Vagina (tissue), 2 donors: ENCODE measurements around the gene NNMT. TPM values are rescaled to one million over a fixed set of nuclear protein-coding genes. Genes with fewer than 3 reads are reported as not detected.

Experiments
- DNase-seq, 2 donors: peaks; one replicate each; pipeline ENCODE4 v3.0.0-alpha.2; 2017; ENCODE audit errors: extremely low spot score in 2 of 2
- H3K27ac ChIP-seq: fragments of 200-600 bp; sonication (generic); one replicate; pipeline ENCODE4 v1.5.1; 2019
- H3K27me3 ChIP-seq: fragments of 200-600 bp; sonication (generic); one replicate; pipeline ENCODE4 v1.5.1; 2019
- H3K36me3 ChIP-seq, 2 donors: fragments of 200-600 bp; sonication (generic); one replicate each; pipeline ENCODE4 v1.5.1; 2017 to 2019
- H3K4me1 ChIP-seq: fragments of 200-600 bp; sonication (generic); one replicate; pipeline ENCODE4 v1.5.1; 2019
- H3K4me3 ChIP-seq, 2 donors: fragments of 200-600 bp; sonication (generic); 1 replicate in 1 of 2; 2 replicates in 1 of 2; pipeline ENCODE4 v1.5.1; 2016 to 2019
- H3K9me3 ChIP-seq: fragments of 200-600 bp; sonication (generic); one replicate; pipeline ENCODE4 v1.5.1; 2019
- CTCF ChIP-seq, 3 experiments: fragments of 450-650 bp in 2 of 3; fragments of 200-600 bp in 1 of 3; sonication (generic) in 1 of 3; IDR thresholded peaks; one replicate each; pipeline ENCODE4 v1.5.1; 2017 to 2019; ENCODE audit warnings: antibody characterized with exemption in 3 of 3, mild to moderate bottlenecking in 2 of 3, moderate library complexity in 2 of 3
- POLR2A ChIP-seq, 2 donors: fragments of 450-650 bp; IDR thresholded peaks; one replicate each; pipeline ENCODE4 v1.6.1; 2017; ENCODE audit warnings: antibody characterized with exemption in 2 of 2, mild to moderate bottlenecking in 2 of 2, moderate library complexity in 2 of 2
- POLR2AphosphoS5 ChIP-seq, 2 donors: sonication (generic); formaldehyde crosslinking; IDR thresholded peaks; one replicate each; pipeline ENCODE4 v1.9.0; 2017; ENCODE audit warnings: antibody characterized with exemption in 2 of 2, mild to moderate bottlenecking in 2 of 2, low read depth in 1 of 2; ENCODE audit not compliant: insufficient read depth in 1 of 2
- intact Hi-C: fragments of 100-400 bp; cut with DNase I; formaldehyde crosslinking; loops from one replicate; pipeline ENCODE4 v1.15.1; 2023
- total RNA-seq: library from RNA; depleted of rRNA; stranded (reverse); fragments of >200 nt; gene quantifications from one replicate; pipeline ENCODE4 v1.2.3, GENCODE V29; 2016

NNMT gene
- total RNA-seq, 1 donor from 2014 or later = 898 TPM

GRCh38 chr11:114348200-114349191 is 52.3 kb downstream of the NNMT start:
- Histone ChIP-seq H3K4me3 (no peak overlapping the region), H3K27ac (no peak overlapping the region), H3K4me1 (peaks cover 4% of the 10 kb centered on the region), H3K9me3 (no peaks in the 10 kb centered on the region), H3K36me3 (no peaks in the 10 kb centered on the region), H3K27me3 (no peaks in the 10 kb centered on the region)
- no peak for DNase-seq
- peak; percentile 7 to 38 (median 31) for TF ChIP-seq CTCF (IDR thresholded peaks at IDR 0.05)
- no peak for TF ChIP-seq POLR2A (IDR thresholded peaks at IDR 0.05)
- intact Hi-C loops = no loop called here

DNA sequence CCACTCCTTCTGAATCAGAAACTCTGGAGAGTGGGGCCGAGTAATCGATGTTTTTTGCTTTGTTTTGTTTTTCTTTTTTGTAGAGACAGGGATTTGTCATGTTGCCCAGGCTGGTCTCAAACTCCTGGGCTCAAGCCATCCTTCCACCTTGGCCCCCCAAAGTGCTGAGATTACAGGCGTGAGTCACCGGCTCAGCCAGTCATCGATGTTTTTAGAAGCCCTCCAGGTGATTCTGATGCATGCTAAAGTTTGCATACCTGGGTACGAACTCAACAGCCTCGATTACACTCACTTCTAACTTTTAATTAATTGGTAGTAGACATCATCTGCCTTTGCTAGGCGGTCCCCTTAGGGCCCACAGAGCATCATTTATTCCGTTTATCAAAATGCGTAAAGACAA is 53.8 kb downstream of the NNMT start:
- no peak for DNase-seq
- no peak for TF ChIP-seq POLR2A (IDR thresholded peaks at IDR 0.05)
- no peak for TF ChIP-seq CTCF (IDR thresholded peaks at IDR 0.05)
- no peak for TF ChIP-seq POLR2AphosphoS5 (IDR thresholded peaks at IDR 0.05; ENCODE audit: insufficient read depth in 1 of 2, low read depth in 1 of 2)
- no peak overlapping the region for H3K4me3 ChIP-seq
- peaks cover 4% of the 10 kb centered on the region for H3K4me1 ChIP-seq
- H3K27me3 ChIP-seq = no peaks in the 10 kb centered on the region
- no peak overlapping the region for H3K27ac ChIP-seq
- no peaks in the 10 kb centered on the region for H3K9me3 ChIP-seq
- intact Hi-C loops = no loop called here
- no peaks in the 10 kb centered on the region for H3K36me3 ChIP-seq

DNA sequence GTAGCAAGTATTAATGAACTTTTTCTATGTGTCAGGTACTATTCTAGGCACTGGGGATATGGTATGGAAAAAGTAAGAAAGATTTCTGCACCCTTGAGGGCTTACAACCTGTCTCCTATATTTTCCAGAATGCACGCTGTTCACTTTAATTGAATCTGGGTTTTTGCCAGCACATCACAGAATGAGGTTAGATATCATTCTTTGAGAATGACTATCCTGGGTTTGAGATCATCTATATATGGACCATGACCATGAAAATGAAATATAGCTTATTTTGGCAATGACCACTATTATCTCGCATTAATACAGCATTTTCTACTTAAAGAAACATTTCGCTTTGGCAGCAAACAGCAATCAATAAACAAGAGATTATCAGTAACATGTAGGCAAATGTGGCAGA is 57.2 kb downstream of the NNMT start:
- Histone ChIP-seq H3K27ac (no peak overlapping the region), H3K4me1 (peaks cover 1% of the 10 kb centered on the region), H3K27me3 (no peaks in the 10 kb centered on the region), H3K36me3 (no peaks in the 10 kb centered on the region), H3K4me3 (no peak overlapping the region), H3K9me3 (no peaks in the 10 kb centered on the region)
- no peak for DNase-seq
- intact Hi-C loops = no loop called here
- TF ChIP-seq POLR2AphosphoS5 (IDR thresholded peaks at IDR 0.05; ENCODE audit: insufficient read depth in 1 of 2, low read depth in 1 of 2) = no peak
- TF ChIP-seq POLR2A (IDR thresholded peaks at IDR 0.05) = no peak
- no peak for TF ChIP-seq CTCF (IDR thresholded peaks at IDR 0.05)

GRCh38 chr11:114354076-114354475 is 57.9 kb downstream of the NNMT start:
- H3K27ac ChIP-seq = no peak overlapping the region
- no peak for DNase-seq
- H3K9me3 ChIP-seq = no peaks in the 10 kb centered on the region
- H3K36me3 ChIP-seq = no peaks in the 10 kb centered on the region
- no peaks in the 10 kb centered on the region for H3K4me1 ChIP-seq
- no peaks in the 10 kb centered on the region for H3K27me3 ChIP-seq
- intact Hi-C loops = no loop called here
- TF ChIP-seq CTCF (IDR thresholded peaks at IDR 0.05) (no peak), POLR2A (IDR thresholded peaks at IDR 0.05) (no peak)
- H3K4me3 ChIP-seq = no peak overlapping the region

- Histone ChIP-seq H3K36me3 (no peaks in the 10 kb centered on the region), H3K4me3 (no peak overlapping the region)
- intact Hi-C loops = no loop called here
Measured at GRCh38 chr11:114358716-114359115, 62.5 kb downstream of the NNMT start.

More at GRCh38 chr11:114358716-114359115, 62.5 kb downstream of the NNMT start:
- Histone ChIP-seq H3K27ac (no peak overlapping the region), H3K4me1 (no peaks in the 10 kb centered on the region), H3K9me3 (no peaks in the 10 kb centered on the region), H3K27me3 (no peaks in the 10 kb centered on the region)
- no peak for TF ChIP-seq POLR2AphosphoS5 (IDR thresholded peaks at IDR 0.05; ENCODE audit: insufficient read depth in 1 of 2, low read depth in 1 of 2)
- TF ChIP-seq POLR2A (IDR thresholded peaks at IDR 0.05) = no peak
- TF ChIP-seq CTCF (IDR thresholded peaks at IDR 0.05) = no peak
- DNase-seq = no peak
